OCI-LY7 (cell line): Measurements from ENCODE around the gene SLMAP.

Source experiments
- CTCF ChIP-seq: fragments of 200-600 bp; sonication (generic); conservative IDR thresholded peaks from 2 replicates; pipeline ENCODE4 v1.5.1; 2014; ENCODE audit warnings: mild to moderate bottlenecking, antibody characterized with exemption, low read length, moderate library complexity, mixed read lengths
- EZH2phosphoT487 ChIP-seq: fragments of 200-600 bp; sonication (generic); IDR thresholded peaks from 2 replicates; pipeline ENCODE4 v1.6.1; 2018; ENCODE audit warnings: low read depth, borderline replicate concordance, mild to moderate bottlenecking, mixed run types, antibody characterized with exemption, low read length, moderate library complexity, mixed read lengths

- TF ChIP-seq CTCF (no peak), EZH2phosphoT487 (no peak)
These were observed 95.2 kb downstream of the SLMAP start for GRCh38 chr3:57851304-57851703.
